Measurements from ENCODE around the gene KIRREL1. TPM values are rescaled to one million over a fixed set of nuclear protein-coding genes. Genes with fewer than 3 reads are reported as not detected.
A peak's percentile ranks its signal among the peaks of the same experiment; 100 is the strongest.

The KIRREL1 gene
- total and polyA plus RNA-seq, 10 donors: 1.4 to 50.9 (median 20.3) TPM

DNA sequence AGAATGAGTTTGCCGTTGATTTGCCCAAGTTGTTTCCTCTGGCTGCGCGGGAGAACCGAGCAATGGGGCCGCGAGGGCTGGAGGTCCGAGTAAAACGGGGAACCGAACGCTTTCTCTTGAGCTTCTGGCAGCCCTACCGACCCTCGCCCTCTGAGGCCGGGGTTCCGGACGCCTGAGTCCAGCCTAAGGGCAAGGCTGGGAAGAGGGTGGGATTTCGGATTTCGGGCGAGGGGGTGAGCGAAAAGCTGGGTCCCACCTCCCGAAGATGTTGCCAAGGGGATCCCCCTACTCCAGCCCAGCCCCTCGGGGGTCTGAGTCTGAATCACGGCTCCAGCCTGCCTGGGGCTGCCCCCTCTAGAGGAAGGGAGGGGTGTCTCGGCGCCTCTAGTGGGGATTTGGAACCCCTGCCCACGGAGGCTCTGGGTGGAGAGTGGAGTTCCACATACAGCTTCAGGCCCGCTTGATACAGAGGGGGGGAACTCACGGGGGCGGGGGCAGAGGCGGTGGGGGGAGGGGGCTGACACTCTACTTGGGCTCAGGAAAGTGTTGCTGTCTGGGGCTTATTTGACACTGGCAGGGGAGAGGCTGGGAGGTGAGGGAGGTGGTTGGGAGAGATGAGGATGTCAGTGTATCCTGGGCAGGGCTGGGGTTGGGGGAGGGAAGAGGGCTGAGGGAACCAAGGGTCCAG is 617 bp downstream of the KIRREL1 start:
- Histone ChIP-seq H3K36me3 (no peaks in the 10 kb centered on the region), H3K9me3 (no peaks in the 10 kb centered on the region), H3K4me3 (peak overlapping the region; percentile 38 to 77 (median 50)), H3K27me3 (replicated peaks in 1 of 7) (peaks cover 0 to 46% (median 24%) of the 10 kb centered on the region in 7 donors), H3K27ac (peak overlapping the region; percentile 40 to 83 (median 80)), H3K4me1 (peaks cover 0 to 31% (median 21%) of the 10 kb centered on the region in 6 donors)
- DNase-seq: no peak
- intact Hi-C loops (cut with DNase I; ENCODE audit: low total_unique reads): loop anchor here (5.0 kb wide), 1 partner anchor 93 kb away; no protein-coding TSS in a partner anchor
- 2 to 6% (median 3%) methylated on average over 11 to 29 of the region's 29 CpGs for WGBS, 5 donors
- TF ChIP-seq POLR2A (IDR thresholded peaks at IDR 0.05): no peak
- TF ChIP-seq, protein P1, sequence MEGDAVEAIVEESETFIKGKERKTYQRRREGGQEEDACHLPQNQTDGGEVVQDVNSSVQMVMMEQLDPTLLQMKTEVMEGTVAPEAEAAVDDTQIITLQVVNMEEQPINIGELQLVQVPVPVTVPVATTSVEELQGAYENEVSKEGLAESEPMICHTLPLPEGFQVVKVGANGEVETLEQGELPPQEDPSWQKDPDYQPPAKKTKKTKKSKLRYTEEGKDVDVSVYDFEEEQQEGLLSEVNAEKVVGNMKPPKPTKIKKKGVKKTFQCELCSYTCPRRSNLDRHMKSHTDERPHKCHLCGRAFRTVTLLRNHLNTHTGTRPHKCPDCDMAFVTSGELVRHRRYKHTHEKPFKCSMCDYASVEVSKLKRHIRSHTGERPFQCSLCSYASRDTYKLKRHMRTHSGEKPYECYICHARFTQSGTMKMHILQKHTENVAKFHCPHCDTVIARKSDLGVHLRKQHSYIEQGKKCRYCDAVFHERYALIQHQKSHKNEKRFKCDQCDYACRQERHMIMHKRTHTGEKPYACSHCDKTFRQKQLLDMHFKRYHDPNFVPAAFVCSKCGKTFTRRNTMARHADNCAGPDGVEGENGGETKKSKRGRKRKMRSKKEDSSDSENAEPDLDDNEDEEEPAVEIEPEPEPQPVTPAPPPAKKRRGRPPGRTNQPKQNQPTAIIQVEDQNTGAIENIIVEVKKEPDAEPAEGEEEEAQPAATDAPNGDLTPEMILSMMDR (IDR thresholded peaks at IDR 0.05 in 8 of 11, conservative IDR thresholded peaks at IDR 0.05 in 3 of 11): no peak
- no peak for TF ChIP-seq POLR2AphosphoS5 (IDR thresholded peaks at IDR 0.05)

DNA sequence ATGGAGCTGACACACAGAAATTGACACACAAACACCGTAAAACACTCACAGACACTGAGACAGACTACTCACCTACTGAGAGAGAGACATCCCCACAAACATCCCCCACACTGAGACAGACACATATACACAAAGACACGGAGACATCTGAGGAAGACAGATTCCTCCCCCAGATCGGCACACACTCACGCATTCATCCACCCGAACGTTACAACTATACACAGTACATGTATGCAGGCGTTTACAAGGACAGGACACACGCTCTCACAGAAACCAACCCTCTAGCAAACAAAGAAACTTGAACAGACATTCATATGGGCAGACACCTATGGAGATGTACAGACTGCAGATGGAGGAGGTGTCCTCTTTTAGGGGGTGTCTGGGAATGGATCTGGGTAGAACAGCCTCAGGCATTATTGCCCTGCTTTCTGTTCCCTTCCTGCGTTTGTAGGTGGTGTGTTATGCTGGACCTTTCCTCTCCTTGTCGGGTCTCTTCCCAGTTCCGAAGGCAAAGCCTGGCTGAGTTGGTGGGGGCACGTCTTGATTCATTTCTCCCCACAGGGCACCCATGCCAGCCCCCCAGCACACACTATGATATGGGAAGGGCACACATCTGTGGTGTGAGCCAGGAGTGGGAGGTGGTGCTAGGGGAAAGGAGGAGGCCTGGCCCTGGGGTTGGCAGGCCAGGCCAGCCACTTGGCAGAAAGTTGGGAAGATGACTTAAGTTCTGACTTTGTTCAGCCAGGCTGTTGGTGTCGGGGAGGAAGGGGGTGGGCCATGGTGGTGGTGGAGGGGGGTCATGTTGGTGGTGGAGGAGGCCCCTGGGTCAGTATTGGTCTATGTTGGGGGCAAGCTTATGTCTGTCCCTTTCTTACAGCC is 1.5 kb downstream of the KIRREL1 start:
- Histone ChIP-seq H3K4me1 (peaks cover 0 to 36% (median 25%) of the 10 kb centered on the region in 6 donors), H3K36me3 (no peaks in the 10 kb centered on the region), H3K4me3 (peak overlapping the region in 5 of 8 donors; percentile 38 to 77 (median 50)), H3K27me3 (replicated peaks in 1 of 7) (peaks cover 0 to 46% (median 24%) of the 10 kb centered on the region in 7 donors), H3K9me3 (no peaks in the 10 kb centered on the region), H3K27ac (peak overlapping the region in 6 of 8 donors; percentile 4 to 83 (median 82))
- intact Hi-C loops (cut with DNase I; ENCODE audit: low total_unique reads): loop anchor here (5.0 kb wide), 1 partner anchor 92 kb away; no protein-coding TSS in a partner anchor
- TF ChIP-seq POLR2AphosphoS5 (IDR thresholded peaks at IDR 0.05) (no peak), POLR2A (IDR thresholded peaks at IDR 0.05) (no peak)
- TF ChIP-seq, protein P1 (IDR thresholded peaks at IDR 0.05 in 8 of 11, conservative IDR thresholded peaks at IDR 0.05 in 3 of 11): no peak
- WGBS, 5 donors: 61 to 71% (median 69%) methylated on average over 13 of the region's 13 CpGs
- DNase-seq: no peak

DNA sequence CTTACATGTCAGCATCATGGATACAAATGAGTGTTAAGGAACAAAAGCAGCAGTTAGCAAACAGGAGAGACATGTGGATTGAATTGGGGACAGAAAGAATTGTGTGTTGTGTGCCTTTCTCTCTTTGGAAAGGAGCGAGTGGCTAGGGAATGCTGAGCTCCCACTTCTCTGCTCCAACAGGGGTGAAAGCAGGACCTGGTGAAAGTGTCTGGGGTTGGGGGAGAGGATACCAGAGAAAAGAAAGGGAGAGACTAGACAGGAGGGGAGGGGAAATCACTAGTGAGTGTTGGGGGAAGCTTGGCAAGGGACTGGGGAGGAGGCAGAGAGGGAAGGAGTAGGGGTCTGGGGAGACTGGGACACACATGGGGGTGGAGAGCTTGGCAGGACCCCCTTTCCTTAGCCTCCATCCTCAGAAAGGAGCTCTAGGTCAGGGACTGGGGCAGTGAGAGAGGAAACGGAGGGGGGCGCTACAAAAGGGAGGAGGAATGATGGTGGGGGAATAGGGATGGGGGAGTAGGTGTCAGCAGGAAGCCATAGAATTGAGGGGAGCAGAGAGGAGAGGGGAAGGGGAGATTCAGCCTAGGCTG is 2.2 kb downstream of the KIRREL1 start:
- H3K27ac ChIP-seq: peak overlapping the region in 4 of 8 donors; percentile 81 to 83 (median 82)
- H3K4me1 ChIP-seq: peaks cover 0 to 40% (median 27%) of the 10 kb centered on the region in 6 donors

More for the DNA sequence above, 2.2 kb downstream of the KIRREL1 start:
- Histone ChIP-seq H3K27me3 (replicated peaks in 1 of 7) (peaks cover 0 to 39% (median 24%) of the 10 kb centered on the region in 7 donors), H3K36me3 (no peaks in the 10 kb centered on the region), H3K4me3 (peak overlapping the region in 3 of 8 donors; percentile 50 to 77 (median 70)), H3K9me3 (no peaks in the 10 kb centered on the region)
- DNase-seq: no peak
- intact Hi-C loops (cut with DNase I; ENCODE audit: low total_unique reads): no loop called here
- WGBS, 5 donors: 70 to 87% (median 79%) methylated on average over 3 of the region's 3 CpGs
- no peak for TF ChIP-seq POLR2A (IDR thresholded peaks at IDR 0.05)
- TF ChIP-seq, protein P1 (IDR thresholded peaks at IDR 0.05 in 8 of 11, conservative IDR thresholded peaks at IDR 0.05 in 3 of 11): no peak
- TF ChIP-seq POLR2AphosphoS5 (IDR thresholded peaks at IDR 0.05): no peak

Data from spleen (tissue), 11 donors.